Suppressor macrophage (primary cell): ENCODE results near the gene NOBOX.
"Not testable (repeated sequence)": the region's sequence is repeated elsewhere in the genome, so short reads cannot be mapped to it uniquely, and the experiment has no call there.

Experiments
- DNase-seq, 4 experiments: peaks; one replicate each; pipeline ENCODE4 v3.0.0-alpha.2; 2020 to 2022
- total RNA-seq, 17 experiments: gene quantifications; one replicate each; lab custom pipeline; 2026; ENCODE audit warnings: mixed read lengths in 6 of 17, inconsistent platforms in 3 of 17; lab: John Stamatoyannopoulos, UW

The NOBOX gene
- total RNA-seq, result 0 to 0.99 (median 0) reads per million in 17 experiments

GRCh38 chr7:144403649-144404061 is at the start of gene NOBOX:
NOBOX (minus strand) TSS chr7:144403693.
- no peak for DNase-seq

- DNase-seq, result no peak
These were observed 48.6 kb upstream of the NOBOX start for GRCh38 chr7:144452064-144452463.

GRCh38 chr7:144445590-144445989 is 42.1 kb upstream of the NOBOX start:
- DNase-seq, result no peak

GRCh38 chr7:144439717-144440205 is 36.3 kb upstream of the NOBOX start:
- DNase-seq, result no peak

GRCh38 chr7:144438759-144439158 is 35.3 kb upstream of the NOBOX start:
- no peak for DNase-seq

GRCh38 chr7:144437370-144438191 is 34.1 kb upstream of the NOBOX start:
- peak; percentile 67 to 82 (median 69) for DNase-seq

GRCh38 chr7:144436500-144436899 is 33.0 kb upstream of the NOBOX start:
- DNase-seq, result no peak

GRCh38 chr7:144428431-144428830 is 24.9 kb upstream of the NOBOX start:
- DNase-seq, result no peak

GRCh38 chr7:144427539-144427938 is 24.0 kb upstream of the NOBOX start:
- not testable (repeated sequence) for DNase-seq

- DNase-seq, result not testable (repeated sequence)
These were observed 15.4 kb upstream of the NOBOX start for GRCh38 chr7:144418931-144419330.

GRCh38 chr7:144416341-144416740 is 12.8 kb upstream of the NOBOX start:
- DNase-seq, result no peak

GRCh38 chr7:144415858-144416257 is 12.4 kb upstream of the NOBOX start:
- DNase-seq, result no peak

- DNase-seq, result peak in 1 of 4 experiments; percentile 2
These were observed 11.3 kb upstream of the NOBOX start for GRCh38 chr7:144414815-144415214.

GRCh38 chr7:144410441-144410840 is 6.9 kb upstream of the NOBOX start:
- DNase-seq, result no peak

GRCh38 chr7:144408121-144408520 is 4.6 kb upstream of the NOBOX start:
- DNase-seq, result no peak

- DNase-seq, result no peak
These were observed 3.9 kb upstream of the NOBOX start for GRCh38 chr7:144407266-144407931.

GRCh38 chr7:144404946-144405345 is 1.5 kb upstream of the NOBOX start:
- no peak for DNase-seq

GRCh38 chr7:144403102-144403501 is 391 bp downstream of the NOBOX start:
- no peak for DNase-seq

GRCh38 chr7:144401490-144401889 is 2.0 kb downstream of the NOBOX start:
- DNase-seq, result peak in 2 of 4 experiments; percentile 5 to 9

GRCh38 chr7:144399946-144400345 is 3.5 kb downstream of the NOBOX start:
- DNase-seq, result no peak

GRCh38 chr7:144398911-144399310 is 4.6 kb downstream of the NOBOX start:
- DNase-seq, result no peak

- DNase-seq, result no peak
These were observed 5.2 kb downstream of the NOBOX start for GRCh38 chr7:144398291-144398690.

GRCh38 chr7:144397086-144397485 is 6.4 kb downstream of the NOBOX start:
- DNase-seq, result peak; percentile 19 to 46 (median 42)

GRCh38 chr7:144391823-144392255 is 11.7 kb downstream of the NOBOX start:
- DNase-seq, result peak; percentile 41 to 82 (median 61)
